OCI-LY7 (cell line): ENCODE measurements around the gene ACVR1B.

Experiments
- EZH2phosphoT487 ChIP-seq: fragments of 200-600 bp; sonication (generic); IDR thresholded peaks from 2 replicates; pipeline ENCODE4 v1.6.1; 2018; ENCODE audit warnings: low read depth, borderline replicate concordance, mild to moderate bottlenecking, mixed run types, antibody characterized with exemption, low read length, moderate library complexity, mixed read lengths
- TF ChIP-seq, protein P1 (sequence below): fragments of 200-600 bp; sonication (generic); conservative IDR thresholded peaks from 2 replicates; pipeline ENCODE4 v1.5.1; 2014; ENCODE audit warnings: mild to moderate bottlenecking, antibody characterized with exemption, low read length, moderate library complexity, mixed read lengths

DNA sequence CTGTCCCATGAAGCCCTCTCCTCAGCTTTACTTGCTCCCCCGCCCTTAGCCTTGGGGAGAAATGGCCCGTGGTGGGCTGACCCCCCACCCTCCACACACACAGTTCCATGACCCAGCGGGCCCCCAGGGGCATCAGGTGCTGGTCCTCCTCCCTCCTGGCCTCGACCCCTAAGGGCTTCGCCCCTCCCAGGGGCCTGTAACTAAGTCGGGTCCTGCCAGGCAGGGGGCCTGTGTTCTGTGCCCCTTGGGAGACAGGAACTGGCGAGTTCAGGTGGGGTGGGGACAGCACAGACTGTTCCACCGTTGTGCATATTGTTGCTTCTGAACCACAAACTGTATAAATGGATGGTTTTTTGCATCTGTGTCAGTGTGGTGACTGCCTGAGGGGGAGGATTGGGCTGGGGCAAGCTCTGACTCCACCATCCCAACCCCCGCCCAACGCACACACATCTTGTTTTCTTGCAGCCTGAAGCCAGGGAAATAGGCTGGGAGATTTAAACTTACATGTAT lies 64.1 kb downstream of the ACVR1B start:
- TF ChIP-seq, protein P1, sequence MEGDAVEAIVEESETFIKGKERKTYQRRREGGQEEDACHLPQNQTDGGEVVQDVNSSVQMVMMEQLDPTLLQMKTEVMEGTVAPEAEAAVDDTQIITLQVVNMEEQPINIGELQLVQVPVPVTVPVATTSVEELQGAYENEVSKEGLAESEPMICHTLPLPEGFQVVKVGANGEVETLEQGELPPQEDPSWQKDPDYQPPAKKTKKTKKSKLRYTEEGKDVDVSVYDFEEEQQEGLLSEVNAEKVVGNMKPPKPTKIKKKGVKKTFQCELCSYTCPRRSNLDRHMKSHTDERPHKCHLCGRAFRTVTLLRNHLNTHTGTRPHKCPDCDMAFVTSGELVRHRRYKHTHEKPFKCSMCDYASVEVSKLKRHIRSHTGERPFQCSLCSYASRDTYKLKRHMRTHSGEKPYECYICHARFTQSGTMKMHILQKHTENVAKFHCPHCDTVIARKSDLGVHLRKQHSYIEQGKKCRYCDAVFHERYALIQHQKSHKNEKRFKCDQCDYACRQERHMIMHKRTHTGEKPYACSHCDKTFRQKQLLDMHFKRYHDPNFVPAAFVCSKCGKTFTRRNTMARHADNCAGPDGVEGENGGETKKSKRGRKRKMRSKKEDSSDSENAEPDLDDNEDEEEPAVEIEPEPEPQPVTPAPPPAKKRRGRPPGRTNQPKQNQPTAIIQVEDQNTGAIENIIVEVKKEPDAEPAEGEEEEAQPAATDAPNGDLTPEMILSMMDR = no peak
- no peak for TF ChIP-seq EZH2phosphoT487
